Measurements from ENCODE around the gene ERC2.

DNA sequence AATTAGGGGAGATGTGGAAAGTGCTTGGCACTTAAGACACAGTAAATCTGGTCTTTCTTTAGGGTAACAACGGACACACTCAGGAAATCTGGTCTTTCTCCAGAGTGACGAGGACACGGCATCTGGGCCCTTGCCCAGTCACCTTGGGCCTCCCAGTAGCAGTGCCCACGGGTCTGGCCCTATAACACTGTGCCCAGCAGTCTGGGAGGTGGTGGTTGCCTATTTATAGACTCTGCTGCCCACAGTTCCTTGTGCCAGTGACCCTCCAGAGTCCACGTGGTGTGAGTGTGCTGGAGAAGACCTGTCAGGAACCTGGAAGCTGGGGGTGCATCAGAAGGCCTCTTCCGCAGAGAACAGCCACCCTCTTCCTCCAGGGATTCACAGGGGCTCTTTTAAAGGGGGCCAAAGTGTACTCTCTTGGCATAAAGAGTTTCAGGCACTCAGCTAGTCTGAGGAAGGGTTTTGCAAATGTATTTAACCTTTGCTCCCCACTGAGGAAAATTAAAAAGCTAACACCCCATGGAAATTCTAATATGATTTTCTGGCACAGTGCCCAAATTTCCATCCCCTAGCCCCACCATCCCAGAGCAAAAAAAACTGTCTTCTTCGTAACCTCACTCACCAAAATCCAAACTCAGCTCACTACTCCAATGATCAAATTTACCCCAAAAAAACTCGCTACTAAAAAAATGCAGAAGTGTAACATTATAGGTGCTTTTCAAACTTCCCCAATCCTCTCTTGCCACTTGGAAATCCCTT, 996.6 kb downstream of the ERC2 start:
- TF ChIP-seq CTCF (IDR thresholded peaks at IDR 0.05; ENCODE audit: insufficient read depth, low read depth, low read length): no peak
- TF ChIP-seq EZH2 (IDR thresholded peaks at IDR 0.05; ENCODE audit: insufficient read depth, low read length): no peak

All from astrocyte (in vitro differentiated cells and primary cell).